IPS-15b (cell line): Measurements from ENCODE around the gene ARPC2.

Experiments used
- H3K27me3 ChIP-seq: one replicate; pipeline ENCODE4 v1.6.1; 2013; ENCODE audit warnings: low read length; ENCODE audit not compliant: control insufficient read depth, insufficient read depth
- H3K36me3 ChIP-seq: one replicate; pipeline ENCODE4 v1.6.1; 2013; ENCODE audit warnings: low read length; ENCODE audit not compliant: control insufficient read depth, insufficient read depth
- H3K4me1 ChIP-seq: one replicate; pipeline ENCODE4 v1.6.1; 2013; ENCODE audit warnings: mild to moderate bottlenecking, low read length; ENCODE audit not compliant: control insufficient read depth, insufficient read depth
- H3K4me3 ChIP-seq: one replicate; pipeline ENCODE4 v1.5.1; 2013; ENCODE audit warnings: low read depth, low read length
- H3K9ac ChIP-seq: one replicate; pipeline ENCODE4 v1.6.1; 2013; ENCODE audit warnings: low read depth, mild to moderate bottlenecking, low read length
- H3K9me3 ChIP-seq: one replicate; pipeline ENCODE4 v1.6.1; 2013; ENCODE audit warnings: mild to moderate bottlenecking, low read length; ENCODE audit not compliant: control insufficient read depth, insufficient read depth

The ARPC2 gene

DNA sequence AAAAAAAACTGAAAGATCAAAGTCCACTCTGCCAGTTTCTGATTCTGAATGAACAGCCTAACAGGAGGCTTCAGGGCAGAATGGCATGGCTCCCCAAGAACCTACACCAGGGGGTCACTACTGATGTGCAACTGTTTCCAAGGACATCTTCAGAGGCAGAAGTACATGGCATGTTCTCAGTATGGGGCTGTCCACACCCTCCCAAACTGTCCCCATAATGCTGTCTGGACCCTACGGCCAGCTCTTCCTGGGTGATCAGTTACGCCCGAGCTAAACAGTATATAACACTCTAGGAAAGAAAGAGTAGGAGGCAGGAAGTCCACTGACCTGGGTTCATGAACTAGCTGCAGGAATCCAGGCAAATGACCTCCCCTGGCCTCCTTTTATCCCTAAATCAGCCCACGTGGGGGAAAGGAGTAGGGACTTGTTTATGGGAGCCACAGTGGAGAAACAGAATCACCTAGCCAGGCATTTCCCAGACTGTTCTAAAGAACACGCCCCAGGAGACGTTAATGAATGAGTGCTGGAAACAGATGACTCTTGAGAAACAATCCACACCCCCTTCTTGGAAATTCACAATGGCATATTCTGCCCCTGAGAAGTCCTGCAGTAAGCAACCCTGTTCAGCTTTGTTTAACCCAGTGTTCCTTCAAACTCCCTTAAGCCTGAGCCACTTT lies 72.8 kb downstream of the ARPC2 start:
- no peak overlapping the region for H3K9ac ChIP-seq
- H3K4me1 ChIP-seq = peaks cover 11% of the 10 kb centered on the region
- H3K27me3 ChIP-seq = no peaks in the 10 kb centered on the region
- H3K4me3 ChIP-seq = no peak overlapping the region
- no peaks in the 10 kb centered on the region for H3K36me3 ChIP-seq
- no peaks in the 10 kb centered on the region for H3K9me3 ChIP-seq

DNA sequence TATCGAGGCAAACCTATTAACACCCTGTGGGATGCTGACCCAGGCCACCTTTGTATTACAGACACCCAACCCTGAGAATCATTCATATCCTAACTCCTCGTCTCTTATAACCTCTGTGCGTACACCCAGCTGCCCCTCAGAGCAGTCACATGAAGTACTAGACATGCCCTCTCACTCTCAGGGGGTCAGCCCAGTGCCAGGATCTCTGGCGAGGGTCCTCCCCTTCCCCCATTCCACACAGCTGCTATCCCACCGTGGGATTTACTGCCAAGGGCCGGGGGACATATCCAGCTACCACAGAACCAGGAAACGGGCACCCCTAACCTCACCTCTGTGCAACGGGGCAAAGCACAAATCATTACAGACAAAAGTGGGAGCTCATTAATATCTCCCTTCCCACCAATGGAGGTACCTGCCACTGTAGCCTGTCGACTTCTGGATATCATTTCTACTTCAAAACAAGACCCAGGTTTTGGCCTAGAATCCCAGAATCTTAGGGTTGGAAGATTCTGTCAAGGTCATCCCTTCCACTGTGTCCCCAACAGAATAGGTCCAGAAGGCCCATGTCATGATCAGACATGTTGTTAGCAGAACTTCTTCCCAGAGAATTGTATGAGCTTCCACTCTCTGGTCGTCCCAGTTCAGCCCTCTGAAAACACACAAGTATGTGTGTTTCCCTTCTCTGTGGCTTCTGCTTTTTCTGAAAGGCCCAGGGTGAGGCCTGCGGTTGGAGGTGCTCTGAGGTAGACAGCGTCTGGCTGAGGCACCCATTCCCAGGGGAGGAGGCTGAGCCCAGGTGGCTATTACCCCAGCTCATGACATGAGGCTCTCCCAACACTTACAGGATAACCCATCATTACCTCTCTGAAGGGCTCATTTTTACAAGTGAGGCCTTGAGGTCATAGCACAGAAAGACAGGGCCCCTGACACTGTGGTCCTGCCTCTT lies 73.6 kb downstream of the ARPC2 start:
- Histone ChIP-seq H3K4me3 (no peak overlapping the region), H3K4me1 (peaks cover 11% of the 10 kb centered on the region), H3K9ac (no peak overlapping the region)

DNA sequence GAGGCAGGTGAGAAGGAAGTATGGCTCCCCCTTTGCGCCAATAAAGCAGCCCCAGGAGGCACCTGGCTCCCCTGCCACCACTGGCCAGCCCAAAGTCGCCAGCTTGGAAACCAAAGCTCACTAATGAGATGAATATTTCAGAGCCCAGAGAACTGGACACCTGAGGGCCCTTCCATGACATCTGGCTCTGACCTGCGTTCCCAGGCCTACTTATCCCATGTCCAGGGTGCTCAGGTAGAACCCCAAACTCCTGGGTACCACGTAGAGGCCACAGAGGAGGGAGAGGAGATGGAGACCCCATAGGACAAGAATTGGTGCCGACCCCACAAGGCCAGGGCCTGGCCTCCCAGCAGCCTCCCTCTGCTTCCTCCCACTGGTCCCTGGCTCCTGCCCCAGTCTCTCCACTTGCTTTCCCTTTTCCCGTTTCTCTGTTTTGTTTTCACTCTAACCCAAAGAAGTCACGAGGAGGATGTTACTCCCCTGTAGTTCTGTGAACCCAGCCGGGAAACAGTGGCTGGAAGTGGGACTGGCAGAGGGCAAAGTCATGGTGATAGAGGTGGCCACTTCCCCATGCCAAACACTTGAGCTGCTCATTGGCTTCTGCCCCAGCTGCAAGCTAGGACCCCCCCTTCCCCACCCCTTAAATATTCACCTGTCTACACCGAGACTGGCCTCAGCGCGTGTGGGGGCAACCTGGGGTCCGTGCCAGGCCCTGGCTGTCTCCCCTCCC lies 74.5 kb downstream of the ARPC2 start:
- Histone ChIP-seq H3K27me3 (no peaks in the 10 kb centered on the region), H3K4me1 (peaks cover 7% of the 10 kb centered on the region), H3K4me3 (peak overlapping the region; percentile 63), H3K36me3 (no peaks in the 10 kb centered on the region), H3K9ac (peak overlapping the region; percentile 54), H3K9me3 (no peaks in the 10 kb centered on the region)

More for the DNA sequence above, 73.6 kb downstream of the ARPC2 start:
- Histone ChIP-seq H3K36me3 (no peaks in the 10 kb centered on the region), H3K27me3 (no peaks in the 10 kb centered on the region), H3K9me3 (no peaks in the 10 kb centered on the region)

DNA sequence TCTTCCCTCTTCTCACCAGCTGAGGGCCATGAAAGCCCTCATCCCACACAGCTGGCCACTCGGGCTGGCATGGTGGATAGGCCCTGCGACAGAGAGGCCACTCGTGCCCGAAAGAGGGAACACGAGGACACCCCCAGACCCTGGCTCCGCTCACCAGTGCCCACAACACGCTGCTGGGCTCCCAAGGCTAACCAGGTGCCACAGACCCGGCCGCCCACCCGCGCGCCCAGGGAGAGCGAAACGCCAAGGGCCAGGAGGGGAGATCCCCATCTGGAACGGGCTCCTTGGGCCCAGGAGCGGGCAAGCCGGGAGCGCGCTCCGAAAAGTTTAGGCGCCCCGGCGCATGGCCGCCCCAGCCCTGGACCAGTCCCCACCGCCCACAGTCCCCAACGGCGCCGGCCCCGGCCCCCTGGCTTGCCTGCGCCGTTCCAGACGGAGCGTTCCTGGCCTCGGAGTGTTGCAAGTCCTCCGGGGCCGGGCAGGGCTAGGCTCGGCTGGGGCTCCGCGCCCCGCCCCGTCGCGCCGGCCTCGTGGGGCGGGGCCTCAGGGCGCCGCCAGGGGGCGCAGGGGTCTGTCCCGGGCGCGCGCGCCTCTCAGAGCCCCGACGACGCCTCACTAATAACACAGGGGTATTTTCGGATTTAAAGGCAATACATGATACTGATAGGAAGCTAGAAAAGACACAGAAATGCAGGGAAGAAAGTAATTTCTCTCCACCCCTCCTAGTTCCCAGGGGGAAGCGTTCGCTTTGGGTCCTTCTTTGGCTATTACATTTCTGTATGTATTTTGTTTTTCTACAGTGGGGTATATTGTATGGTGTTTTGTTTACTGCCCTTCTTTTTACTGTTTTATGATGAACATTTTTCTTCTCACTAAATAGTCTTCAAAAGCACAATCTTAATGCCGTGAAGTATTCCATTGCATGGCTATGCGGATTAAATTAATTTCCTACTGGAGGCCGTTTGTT lies 75.3 kb downstream of the ARPC2 start, which contains the start of gene TMBIM1:
TMBIM1 (minus strand) TSS at position 456 of the 967 bp plus-strand sequence. CDS start 10,362 bp downstream, outside the sequence.
- H3K4me3 ChIP-seq = peak within 1 kb of the TSS; percentile 63
- no peaks in the 10 kb centered on the region for H3K27me3 ChIP-seq
- peak within 1 kb of the TSS; percentile 54 for H3K9ac ChIP-seq
- H3K9me3 ChIP-seq = no peaks in the 10 kb centered on the region
- H3K36me3 ChIP-seq = no peaks in the 10 kb centered on the region
- peaks cover 2% of the 10 kb centered on the region for H3K4me1 ChIP-seq

DNA sequence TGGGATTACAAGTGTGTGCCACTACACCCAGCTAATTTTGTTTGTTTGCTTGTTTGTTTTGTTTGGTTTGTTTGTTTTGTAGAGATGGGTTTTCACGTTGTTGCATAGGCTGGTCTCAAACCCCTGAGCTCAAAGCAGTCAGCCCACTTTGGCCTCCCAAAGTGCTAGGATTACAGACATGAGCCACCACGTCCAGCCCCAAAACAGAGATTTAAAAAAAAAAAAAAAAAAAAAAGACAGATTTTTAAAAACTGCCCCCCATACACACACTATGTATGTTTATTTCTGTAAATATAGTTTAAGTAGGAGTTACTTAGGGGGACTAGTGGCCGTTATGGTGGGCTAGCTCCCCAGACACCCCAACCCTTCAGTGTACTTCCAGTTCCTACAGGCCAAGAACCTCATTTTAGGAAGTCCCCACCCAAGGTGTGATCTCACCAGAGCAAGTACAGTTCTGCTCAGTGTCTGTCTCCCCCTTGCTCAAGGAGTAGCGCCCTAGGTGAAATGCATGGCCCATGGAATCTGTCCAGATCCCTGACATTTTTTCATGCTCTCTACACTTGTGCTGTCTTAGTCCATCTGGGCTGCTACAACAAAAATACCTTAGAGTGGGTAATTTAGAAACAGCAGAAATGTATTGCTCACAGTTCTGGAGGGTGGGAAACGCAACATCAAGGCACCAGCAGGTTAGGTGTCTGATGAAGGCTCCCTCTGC lies 76.9 kb downstream of the ARPC2 start:
- Histone ChIP-seq H3K4me1 (peaks cover 2% of the 10 kb centered on the region), H3K9me3 (no peaks in the 10 kb centered on the region), H3K4me3 (no peak overlapping the region), H3K27me3 (no peaks in the 10 kb centered on the region), H3K36me3 (no peaks in the 10 kb centered on the region), H3K9ac (no peak overlapping the region)

DNA sequence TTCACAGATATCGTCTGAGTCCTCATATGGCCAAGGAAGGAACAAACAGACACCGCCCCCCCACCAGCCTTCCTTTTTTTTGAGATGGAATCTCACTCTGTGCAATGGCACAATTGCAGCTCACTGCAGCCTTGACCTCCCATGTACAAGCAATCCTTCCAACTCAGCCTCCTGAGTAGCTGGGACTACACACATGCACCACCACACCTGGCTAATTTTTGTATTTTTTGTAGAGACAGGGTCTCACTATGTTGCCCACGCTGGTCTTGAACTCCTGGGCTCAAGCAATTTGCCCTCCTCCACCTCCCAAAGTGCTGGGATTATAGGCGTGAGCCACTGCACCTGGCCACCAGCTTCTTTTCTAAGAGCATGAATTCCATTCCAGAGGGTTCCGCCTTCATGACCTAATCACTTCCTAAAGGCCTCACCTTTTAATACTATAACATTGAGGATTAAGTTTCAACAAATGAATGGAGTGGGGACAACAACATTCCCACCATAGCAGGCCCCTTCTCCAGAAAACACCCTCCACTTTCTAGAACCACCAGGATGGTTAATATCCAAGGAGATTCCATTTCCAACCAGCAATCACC lies 77.5 kb downstream of the ARPC2 start:
- Histone ChIP-seq H3K36me3 (no peaks in the 10 kb centered on the region), H3K27me3 (no peaks in the 10 kb centered on the region), H3K9me3 (no peaks in the 10 kb centered on the region), H3K4me3 (no peak overlapping the region), H3K9ac (no peak overlapping the region), H3K4me1 (peaks cover 2% of the 10 kb centered on the region)

DNA sequence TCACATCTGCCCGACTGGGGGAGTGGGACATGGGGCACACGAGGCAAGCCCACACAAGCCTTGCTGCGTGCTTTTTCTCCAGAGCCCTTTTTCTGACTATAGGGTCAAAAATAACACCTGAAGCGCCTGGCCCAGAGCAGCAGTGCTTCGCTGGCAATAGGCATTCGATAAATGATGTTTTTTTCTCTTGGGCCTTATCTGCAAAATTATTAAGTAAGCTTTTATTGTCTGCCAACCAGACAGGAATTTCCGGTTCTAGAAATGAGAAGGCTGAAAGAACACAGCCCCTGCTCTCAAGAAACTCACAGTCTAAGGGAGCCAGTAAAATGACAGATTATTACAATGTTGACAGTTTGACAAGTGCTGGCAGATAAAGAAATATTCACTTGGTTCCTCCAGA lies 78.0 kb downstream of the ARPC2 start:
- H3K36me3 ChIP-seq = no peaks in the 10 kb centered on the region
- H3K9ac ChIP-seq = no peak overlapping the region
- peaks cover 2% of the 10 kb centered on the region for H3K4me1 ChIP-seq
- H3K27me3 ChIP-seq = no peaks in the 10 kb centered on the region
- H3K9me3 ChIP-seq = no peaks in the 10 kb centered on the region
- no peak overlapping the region for H3K4me3 ChIP-seq

DNA sequence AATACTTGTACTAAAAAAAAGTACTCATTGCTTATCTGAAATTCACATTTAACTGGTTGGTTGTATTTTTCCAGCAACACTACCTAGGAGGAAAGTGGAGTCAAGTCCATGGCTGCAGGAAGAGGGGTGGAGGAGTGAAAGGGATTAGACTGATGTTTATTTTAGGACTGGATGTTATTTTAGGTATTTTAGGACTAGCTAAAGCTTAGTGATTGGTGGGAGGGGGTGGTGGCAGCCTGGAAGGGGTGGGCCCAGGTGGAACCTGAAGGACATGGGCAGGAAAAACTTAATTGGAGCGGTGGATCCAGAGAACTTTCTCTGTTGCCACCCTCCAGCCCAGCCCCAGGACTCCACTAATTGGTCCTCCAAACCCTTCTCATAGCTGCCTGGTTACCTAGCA lies 79.2 kb downstream of the ARPC2 start:
- Histone ChIP-seq H3K36me3 (no peaks in the 10 kb centered on the region), H3K9ac (no peak overlapping the region), H3K27me3 (no peaks in the 10 kb centered on the region), H3K4me3 (no peak overlapping the region), H3K9me3 (no peaks in the 10 kb centered on the region), H3K4me1 (peaks cover 2% of the 10 kb centered on the region)

DNA sequence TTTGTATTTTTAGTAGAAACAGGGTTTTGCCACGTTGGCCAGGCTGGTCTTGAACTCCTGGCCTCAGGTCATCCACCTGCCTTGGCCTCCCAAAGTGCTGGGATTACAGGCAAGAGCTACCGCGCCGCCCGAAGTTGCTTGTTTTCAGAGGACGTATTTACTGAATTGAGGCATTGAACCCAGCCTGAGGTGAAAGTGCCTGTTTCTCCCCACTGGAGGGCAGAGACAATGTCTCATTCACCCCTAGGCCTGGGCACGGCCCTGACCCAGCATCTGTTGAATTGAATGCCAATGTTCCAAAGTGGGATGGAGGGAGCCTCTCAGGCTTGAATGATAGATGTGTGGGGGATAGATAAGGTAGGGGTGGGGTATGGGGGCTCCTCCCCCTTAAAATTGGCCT lies 79.9 kb downstream of the ARPC2 start:
- Histone ChIP-seq H3K27me3 (no peaks in the 10 kb centered on the region), H3K4me3 (no peak overlapping the region), H3K36me3 (no peaks in the 10 kb centered on the region), H3K4me1 (peaks cover 2% of the 10 kb centered on the region), H3K9me3 (no peaks in the 10 kb centered on the region), H3K9ac (no peak overlapping the region)

DNA sequence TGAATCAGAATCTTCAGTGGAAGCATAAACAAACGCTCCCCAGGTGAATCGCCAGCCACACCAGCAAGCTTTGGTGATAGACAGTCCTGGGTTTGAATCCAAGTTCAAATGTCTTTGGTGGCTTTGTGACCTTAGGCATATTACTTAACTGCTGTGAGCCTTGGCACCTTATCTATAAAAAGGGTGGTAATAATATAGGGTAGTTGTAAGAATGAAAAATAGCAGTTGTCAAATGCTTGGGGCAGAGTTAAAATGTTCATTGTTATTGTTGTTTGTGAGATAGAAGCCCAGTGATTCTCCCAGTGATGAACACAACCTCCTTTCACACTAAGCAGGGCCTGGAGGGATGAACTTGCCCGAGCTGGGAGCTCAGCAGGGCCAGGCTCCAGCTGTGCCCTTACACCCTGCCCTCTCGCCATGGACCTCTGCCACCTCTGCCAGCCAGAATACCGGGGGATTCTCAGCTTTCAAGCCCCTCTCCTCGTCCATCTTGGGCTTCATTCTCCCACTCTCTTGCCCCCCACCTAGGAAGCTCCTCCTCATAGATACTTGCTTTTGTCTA lies 81.4 kb downstream of the ARPC2 start:
- Histone ChIP-seq H3K27me3 (no peaks in the 10 kb centered on the region), H3K36me3 (no peaks in the 10 kb centered on the region), H3K4me1 (no peaks in the 10 kb centered on the region), H3K9me3 (no peaks in the 10 kb centered on the region), H3K4me3 (no peak overlapping the region), H3K9ac (no peak overlapping the region)
